ENCODE measurements around the gene CDH22.

GRCh38 chr20:46336735-46337134 lies 28.4 kb upstream of the CDH22 start:
- TF ChIP-seq, protein P1, sequence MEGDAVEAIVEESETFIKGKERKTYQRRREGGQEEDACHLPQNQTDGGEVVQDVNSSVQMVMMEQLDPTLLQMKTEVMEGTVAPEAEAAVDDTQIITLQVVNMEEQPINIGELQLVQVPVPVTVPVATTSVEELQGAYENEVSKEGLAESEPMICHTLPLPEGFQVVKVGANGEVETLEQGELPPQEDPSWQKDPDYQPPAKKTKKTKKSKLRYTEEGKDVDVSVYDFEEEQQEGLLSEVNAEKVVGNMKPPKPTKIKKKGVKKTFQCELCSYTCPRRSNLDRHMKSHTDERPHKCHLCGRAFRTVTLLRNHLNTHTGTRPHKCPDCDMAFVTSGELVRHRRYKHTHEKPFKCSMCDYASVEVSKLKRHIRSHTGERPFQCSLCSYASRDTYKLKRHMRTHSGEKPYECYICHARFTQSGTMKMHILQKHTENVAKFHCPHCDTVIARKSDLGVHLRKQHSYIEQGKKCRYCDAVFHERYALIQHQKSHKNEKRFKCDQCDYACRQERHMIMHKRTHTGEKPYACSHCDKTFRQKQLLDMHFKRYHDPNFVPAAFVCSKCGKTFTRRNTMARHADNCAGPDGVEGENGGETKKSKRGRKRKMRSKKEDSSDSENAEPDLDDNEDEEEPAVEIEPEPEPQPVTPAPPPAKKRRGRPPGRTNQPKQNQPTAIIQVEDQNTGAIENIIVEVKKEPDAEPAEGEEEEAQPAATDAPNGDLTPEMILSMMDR (IDR thresholded peaks at IDR 0.05; ENCODE audit: low read depth, low read length), result no peak
- no peak for TF ChIP-seq EZH2phosphoT487 (IDR thresholded peaks at IDR 0.05; ENCODE audit: low read depth)
